Keratinocyte (primary cell): ENCODE measurements around the gene DST.

Experiments
- CTCF ChIP-seq, 3 experiments: IDR thresholded peaks in 1 of 3; conservative IDR thresholded peaks in 1 of 3; optimal IDR thresholded peaks in 1 of 3; 2 replicates in 2 of 3; 3 replicates in 1 of 3; pipeline versions ENCODE3 to v1.5.1; 2011; ENCODE audit warnings: low read length in 3 of 3, mild to moderate bottlenecking in 3 of 3, moderate library complexity in 2 of 3, control low read depth in 1 of 3, inconsistent platforms in 1 of 3; ENCODE audit not compliant: insufficient read depth in 2 of 3; ENCODE audit errors: extremely low read depth in 1 of 3
- EZH2 ChIP-seq: IDR thresholded peaks from one replicate; pipeline ENCODE4 v1.6.1; 2012; ENCODE audit warnings: inconsistent platforms, mild to moderate bottlenecking, low read length, moderate library complexity

DNA sequence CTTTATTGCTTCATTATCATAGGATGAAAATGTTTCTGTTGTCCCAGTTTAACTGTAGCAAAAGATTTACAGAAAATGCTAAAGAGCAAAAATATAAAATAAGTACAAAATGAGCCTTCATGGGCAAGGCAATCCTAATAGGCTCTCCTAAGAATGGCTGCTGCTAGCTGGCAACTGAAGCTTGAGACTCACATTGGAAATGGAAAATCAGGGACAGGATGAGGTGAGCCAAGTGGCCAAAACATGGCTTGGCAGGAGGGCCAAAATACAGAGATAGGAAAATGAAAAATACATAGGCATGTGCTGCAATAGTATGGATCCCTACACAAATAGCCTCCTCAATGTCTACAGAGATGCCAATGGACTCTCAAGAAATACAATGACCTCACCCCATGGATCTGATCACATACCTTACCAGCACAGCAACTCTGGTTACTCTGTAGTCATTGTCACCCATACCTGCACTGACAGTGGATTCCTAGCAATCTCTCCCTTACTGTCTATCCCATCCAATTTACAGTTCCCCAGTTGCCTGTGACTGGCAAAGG lies 105.4 kb downstream of the DST start:
- TF ChIP-seq CTCF (optimal IDR thresholded peaks at IDR 0.05 in 1 of 3, IDR thresholded peaks at IDR 0.05 in 1 of 3, conservative IDR thresholded peaks at IDR 0.05 in 1 of 3; ENCODE audit: extremely low read depth in 1 of 3, insufficient read depth in 2 of 3, low read length in 3 of 3) (no peak), EZH2 (no peak)
